GM12892 (cell line): ENCODE data around the gene TNXB.
"Not testable (repeated sequence)": the region's sequence is repeated elsewhere in the genome, so short reads cannot be mapped to it uniquely, and the experiment has no call there.

ENCODE experiments used
- POLR2A ChIP-seq: IDR thresholded peaks from 2 replicates; pipeline ENCODE4 v1.6.1; 2011; ENCODE audit warnings: low read depth, low read length, control low read depth
- POLR2AphosphoS5 ChIP-seq: IDR thresholded peaks from 2 replicates; pipeline ENCODE4 v1.6.1; 2011; ENCODE audit warnings: low read depth, low read length, control low read depth

DNA sequence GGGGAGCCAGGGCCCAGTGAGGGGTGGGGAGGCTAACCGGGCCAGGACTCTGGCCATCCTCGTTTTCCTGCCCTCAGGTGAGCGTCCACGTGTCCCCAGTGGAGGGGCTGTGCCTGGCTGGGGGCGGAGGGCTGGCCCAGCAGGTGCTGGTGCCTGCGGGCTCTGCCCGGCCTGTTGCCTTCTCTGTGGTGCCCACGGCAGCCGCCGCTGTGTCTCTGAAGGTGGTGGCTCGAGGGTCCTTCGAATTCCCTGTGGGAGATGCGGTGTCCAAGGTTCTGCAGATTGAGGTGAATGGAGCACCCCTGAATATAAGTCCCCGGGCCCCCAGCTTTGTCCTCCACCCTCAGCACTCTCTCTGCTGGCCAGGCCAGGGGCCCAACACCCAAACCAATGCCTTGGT lies 114.7 kb downstream of the TNXB start:
- TF ChIP-seq POLR2A, POLR2AphosphoS5: not testable (repeated sequence)
